ENCODE results near the gene ITPR2. TPM values are rescaled to one million over a fixed set of nuclear protein-coding genes. Genes with fewer than 3 reads are reported as not detected.
"Not testable (repeated sequence)": the region's sequence is repeated elsewhere in the genome, so short reads cannot be mapped to it uniquely, and the experiment has no call there.

The ITPR2 gene
- total and polyA plus RNA-seq, 5 experiments from 2014 or later = 4.6 to 45.9 (median 9.6) TPM

- POLR2A ChIA-PET, DNase-seq, H3K27ac Mint-ChIP-seq, H3K27me3 Mint-ChIP-seq, ATAC-seq, H3K4me3 Mint-ChIP-seq: not testable (repeated sequence)
- Mint-ChIP-seq H3K9me3 (peaks cover 0 to 31% (median 11%) of the 10 kb centered on the region in 9 donors), H3K36me3 (peaks cover 2 to 19% (median 5%) of the 10 kb centered on the region in 3 donors), H3K4me1 (peaks cover 9 to 33% (median 20%) of the 10 kb centered on the region in 4 donors)
Measured at GRCh38 chr12:26755362-26755761, 77.6 kb downstream of the ITPR2 start.

DNA sequence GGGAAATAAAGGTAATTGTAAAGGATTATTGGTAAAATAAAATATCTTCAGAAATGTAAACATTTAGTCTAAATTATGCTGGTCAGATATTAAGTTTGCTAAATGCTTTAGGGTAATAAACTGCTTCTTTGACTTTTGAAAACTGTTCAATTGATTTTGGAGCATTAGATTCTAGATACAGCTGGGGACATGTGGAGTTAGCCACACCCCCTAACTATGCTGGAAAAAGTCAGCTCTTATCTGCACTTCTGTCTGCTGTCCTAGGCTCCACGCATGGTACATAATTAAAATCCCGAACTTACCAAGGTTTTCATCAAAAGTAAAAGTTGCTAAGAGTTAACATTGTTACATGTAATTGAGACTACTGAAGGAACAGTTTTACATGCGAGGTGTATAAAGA lies 78.8 kb downstream of the ITPR2 start:
- no peak overlapping the region for H3K27ac Mint-ChIP-seq
- H3K9me3 Mint-ChIP-seq = peaks cover 0 to 31% (median 11%) of the 10 kb centered on the region in 9 donors
- H3K4me1 Mint-ChIP-seq = peaks cover 10 to 41% (median 30%) of the 10 kb centered on the region in 4 donors
- DNase-seq (no peak), ATAC-seq (no peak)
- no peak overlapping the region for H3K4me3 Mint-ChIP-seq
- H3K27me3 Mint-ChIP-seq = no peaks in the 10 kb centered on the region
- H3K36me3 Mint-ChIP-seq = peaks cover 0 to 19% (median 5%) of the 10 kb centered on the region in 3 donors
- POLR2A ChIA-PET = no interaction called here

DNA sequence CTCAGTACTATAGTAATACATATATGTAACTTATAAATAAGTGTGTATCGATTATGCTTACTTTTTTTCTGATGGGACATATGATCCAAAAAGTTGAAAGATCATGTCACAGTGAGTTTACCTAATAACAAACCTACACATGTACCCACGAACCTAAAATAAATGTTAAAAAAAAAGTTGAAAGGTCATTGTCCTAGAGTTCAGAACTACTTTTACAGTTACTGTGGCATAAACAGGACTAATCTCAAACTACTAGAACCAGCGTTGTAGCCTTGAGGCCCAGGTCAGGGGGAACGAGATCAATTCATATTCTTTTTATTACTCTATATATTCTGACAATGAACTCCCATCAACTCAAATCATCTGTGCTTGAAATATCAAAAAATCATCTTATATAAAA lies 81.8 kb downstream of the ITPR2 start:
- peaks cover 0 to 25% (median 4%) of the 10 kb centered on the region in 9 donors for H3K9me3 Mint-ChIP-seq
- POLR2A ChIA-PET = no interaction called here
- peak overlapping the region in 1 of 10 donors; percentile 18 for H3K27ac Mint-ChIP-seq
- H3K27me3 Mint-ChIP-seq = no peaks in the 10 kb centered on the region
- ATAC-seq (no peak), DNase-seq (no peak)
- peaks cover 22 to 63% (median 52%) of the 10 kb centered on the region in 4 donors for H3K4me1 Mint-ChIP-seq
- peaks cover 0 to 12% (median 0%) of the 10 kb centered on the region in 3 donors for H3K36me3 Mint-ChIP-seq
- H3K4me3 Mint-ChIP-seq = no peak overlapping the region

DNA sequence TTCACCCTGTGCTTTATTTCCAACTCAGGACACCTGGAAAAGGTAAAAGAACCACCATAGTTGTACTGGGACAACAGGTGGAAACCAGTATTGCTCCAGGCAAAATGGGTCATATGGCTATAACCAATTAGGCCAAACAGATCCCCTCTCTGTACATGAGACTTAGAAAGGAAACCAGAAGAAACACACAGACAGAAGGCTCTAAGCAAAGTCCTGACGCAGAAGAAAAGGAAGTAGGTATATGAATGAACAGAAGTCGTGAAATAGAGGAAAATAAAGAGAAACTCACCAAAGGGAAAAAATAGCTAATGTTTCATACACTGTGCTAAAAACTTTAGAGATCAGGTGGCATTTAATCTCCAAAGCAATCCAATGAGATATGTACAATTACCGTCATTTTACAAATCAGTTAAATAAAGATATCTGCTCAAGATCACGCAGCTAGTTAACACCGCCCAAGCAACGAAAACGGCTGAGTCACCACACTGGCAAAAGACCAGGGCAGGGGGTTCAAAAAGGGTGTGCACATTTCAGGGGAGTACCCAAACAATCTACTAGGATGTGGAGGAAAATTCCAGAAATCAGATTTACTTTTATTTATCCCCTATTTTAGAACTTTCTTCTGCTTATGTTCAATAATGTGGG lies 82.3 kb downstream of the ITPR2 start:
- Mint-ChIP-seq H3K4me1 (peaks cover 22 to 67% (median 53%) of the 10 kb centered on the region in 4 donors), H3K4me3 (peak overlapping the region in 6 of 10 donors; percentile 4 to 38 (median 16)), H3K27me3 (no peaks in the 10 kb centered on the region), H3K27ac (peak overlapping the region in 3 of 10 donors; percentile 4 to 23 (median 8)), H3K9me3 (peaks cover 0 to 21% (median 4%) of the 10 kb centered on the region in 9 donors), H3K36me3 (peaks cover 0 to 11% (median 0%) of the 10 kb centered on the region in 3 donors)
- DNase-seq (no peak), ATAC-seq (no peak)
- POLR2A ChIA-PET = no interaction called here

GRCh38 chr12:26749781-26750180 lies 83.2 kb downstream of the ITPR2 start:
- H3K4me1 Mint-ChIP-seq = peaks cover 22 to 67% (median 53%) of the 10 kb centered on the region in 4 donors
- peaks cover 0 to 14% (median 3%) of the 10 kb centered on the region in 9 donors for H3K9me3 Mint-ChIP-seq
- POLR2A ChIA-PET = no interaction called here
- ATAC-seq = no peak
- no peaks in the 10 kb centered on the region for H3K27me3 Mint-ChIP-seq
- peaks cover 0 to 5% (median 0%) of the 10 kb centered on the region in 3 donors for H3K36me3 Mint-ChIP-seq
- no peak overlapping the region for H3K27ac Mint-ChIP-seq
- no peak overlapping the region for H3K4me3 Mint-ChIP-seq
- no peak for DNase-seq

DNA sequence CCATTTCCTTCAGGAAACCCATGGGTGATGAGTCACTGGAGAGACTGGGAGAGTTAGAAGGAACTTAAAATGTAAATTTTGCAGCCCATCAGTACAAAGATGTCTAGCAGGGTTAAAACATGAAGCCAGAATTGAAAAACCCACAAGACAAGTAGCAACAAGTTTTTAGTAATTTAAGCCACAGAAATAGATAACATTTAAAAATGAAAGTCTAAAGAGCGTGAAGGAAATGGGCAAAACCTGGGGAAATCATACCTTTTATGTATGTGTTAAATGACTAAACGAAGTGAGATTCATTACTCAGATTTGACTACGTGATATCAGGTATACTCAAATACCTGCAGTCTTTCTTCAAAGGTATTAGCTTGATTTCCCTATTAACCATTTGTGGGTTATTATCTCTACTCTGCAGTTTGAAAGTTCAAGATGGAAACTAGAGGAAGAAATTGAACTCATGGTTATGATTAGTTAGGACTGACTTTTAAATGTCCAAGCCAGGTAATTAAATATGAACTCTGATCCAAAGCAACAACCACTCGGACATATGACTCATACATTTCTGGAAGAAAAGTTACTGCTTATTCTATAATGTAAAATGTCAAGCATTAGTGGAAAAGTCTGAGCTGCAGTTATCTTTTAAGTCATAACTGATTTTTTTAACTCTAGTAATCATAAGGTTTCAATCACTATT lies 84.1 kb downstream of the ITPR2 start:
- POLR2A ChIA-PET = no interaction called here
- Mint-ChIP-seq H3K9me3 (peaks cover 0 to 8% (median 0%) of the 10 kb centered on the region in 9 donors), H3K36me3 (peaks cover 0 to 2% (median 1%) of the 10 kb centered on the region in 3 donors), H3K4me1 (peaks cover 27 to 71% (median 59%) of the 10 kb centered on the region in 4 donors), H3K27ac (peak overlapping the region in 4 of 10 donors; percentile 14 to 69 (median 38)), H3K4me3 (peak overlapping the region in 4 of 10 donors; percentile 18 to 42 (median 28)), H3K27me3 (no peaks in the 10 kb centered on the region)
- ATAC-seq (no peak), DNase-seq (no peak)

- DNase-seq (no peak), ATAC-seq (no peak)
- Mint-ChIP-seq H3K36me3 (peaks cover 0 to 4% (median 2%) of the 10 kb centered on the region in 3 donors), H3K4me1 (peaks cover 27 to 71% (median 57%) of the 10 kb centered on the region in 4 donors), H3K27ac (peak overlapping the region in 4 of 10 donors; percentile 14 to 69 (median 38)), H3K4me3 (peak overlapping the region in 3 of 10 donors; percentile 26 to 42 (median 30)), H3K9me3 (peaks cover 0 to 5% (median 0%) of the 10 kb centered on the region in 9 donors), H3K27me3 (no peaks in the 10 kb centered on the region)
- POLR2A ChIA-PET = no interaction called here
Measured at GRCh38 chr12:26748412-26748740, 84.6 kb downstream of the ITPR2 start.

DNA sequence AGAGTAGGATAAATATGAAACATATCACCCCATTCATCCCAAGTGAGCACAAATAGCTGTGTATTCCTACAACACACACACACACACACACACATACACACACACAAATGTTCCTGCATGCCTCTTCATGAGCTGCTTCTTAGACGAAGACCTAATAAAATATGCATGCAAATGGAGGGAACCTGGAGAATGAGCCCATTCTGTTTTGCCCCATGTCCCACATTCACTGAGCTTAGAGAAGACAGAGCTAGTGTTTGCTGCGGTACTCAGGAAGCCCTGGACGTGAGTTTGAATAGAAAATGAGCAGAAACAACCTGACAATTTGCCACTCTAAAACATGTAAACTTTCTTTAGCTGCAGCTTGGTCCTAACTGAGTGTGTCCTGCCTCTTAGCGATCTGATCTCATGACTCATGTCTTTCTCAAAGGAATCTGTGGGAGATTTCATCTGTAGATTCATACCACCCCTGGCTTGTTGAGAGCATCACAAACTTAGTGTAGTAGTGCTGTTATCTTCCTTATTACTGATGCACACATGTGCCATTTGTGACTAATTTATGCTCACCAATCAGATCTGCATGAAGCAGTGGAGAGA lies 86.8 kb downstream of the ITPR2 start:
- H3K36me3 Mint-ChIP-seq = peaks cover 10 to 21% (median 15%) of the 10 kb centered on the region in 3 donors
- no peak overlapping the region for H3K27ac Mint-ChIP-seq
- POLR2A ChIA-PET = no interaction called here

DNA sequence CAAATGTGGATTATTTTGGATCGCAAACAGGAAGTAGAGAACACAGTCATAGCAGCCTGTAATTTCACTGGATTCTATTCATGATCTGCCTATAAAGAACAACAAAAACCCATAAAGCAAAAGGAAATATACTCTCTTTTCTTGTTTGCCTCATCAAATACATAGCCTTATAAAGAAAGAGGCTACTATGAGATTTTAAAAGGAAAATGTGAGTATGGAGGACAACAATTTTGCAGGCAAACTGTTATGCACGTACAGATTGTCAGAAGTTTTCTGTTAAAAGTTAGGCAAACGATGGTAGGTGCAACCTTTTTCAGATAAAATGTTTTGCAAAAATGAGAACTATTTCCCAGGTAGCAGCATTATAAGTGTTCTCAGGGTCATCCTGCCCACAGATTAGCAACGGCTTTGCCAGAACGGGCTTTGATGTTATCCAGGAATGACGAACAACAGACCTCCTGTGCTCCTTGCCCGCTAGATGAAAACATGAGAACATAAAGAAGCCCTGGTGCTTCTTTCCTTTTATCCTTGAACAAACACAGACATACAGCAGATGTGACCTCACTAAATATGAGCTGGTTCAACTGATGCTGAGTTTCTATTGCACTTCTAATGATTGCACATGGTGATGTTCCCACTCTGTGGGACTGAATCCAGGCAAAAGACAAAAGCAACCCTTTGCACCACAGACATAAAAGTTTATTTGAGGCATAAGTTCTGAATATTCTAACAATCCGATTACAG lies 88.1 kb downstream of the ITPR2 start:
- H3K4me3 Mint-ChIP-seq = no peak overlapping the region
- no peak for DNase-seq
- peaks cover under 1 to 25% (median 14%) of the 10 kb centered on the region in 9 donors for H3K9me3 Mint-ChIP-seq
- H3K36me3 Mint-ChIP-seq = peaks cover 18 to 34% (median 22%) of the 10 kb centered on the region in 3 donors
- no peak overlapping the region for H3K27ac Mint-ChIP-seq
- POLR2A ChIA-PET = no interaction called here
- H3K27me3 Mint-ChIP-seq = no peaks in the 10 kb centered on the region
- no peak for ATAC-seq
- peaks cover 25 to 51% (median 40%) of the 10 kb centered on the region in 4 donors for H3K4me1 Mint-ChIP-seq

More for the DNA sequence above, 86.8 kb downstream of the ITPR2 start:
- Mint-ChIP-seq H3K9me3 (peaks cover 0 to 13% (median 4%) of the 10 kb centered on the region in 9 donors), H3K27me3 (no peaks in the 10 kb centered on the region), H3K4me1 (peaks cover 30 to 62% (median 52%) of the 10 kb centered on the region in 4 donors), H3K4me3 (no peak overlapping the region)
- no peak for ATAC-seq
- DNase-seq = no peak

GRCh38 chr12:26744042-26744626 lies 88.9 kb downstream of the ITPR2 start:
- POLR2A ChIA-PET = no interaction called here
- H3K4me1 Mint-ChIP-seq = peaks cover 25 to 46% (median 33%) of the 10 kb centered on the region in 4 donors
- no peak for ATAC-seq

GRCh38 chr12:26741584-26742227 lies 91.3 kb downstream of the ITPR2 start:
- H3K4me3 Mint-ChIP-seq = no peak overlapping the region
- H3K27ac Mint-ChIP-seq = peak overlapping the region in 1 of 10 donors; percentile 54

More at GRCh38 chr12:26744042-26744626, 88.9 kb downstream of the ITPR2 start:
- Mint-ChIP-seq H3K4me3 (no peak overlapping the region), H3K9me3 (peaks cover 4 to 30% (median 19%) of the 10 kb centered on the region in 9 donors), H3K36me3 (peaks cover 18 to 37% (median 27%) of the 10 kb centered on the region in 3 donors), H3K27me3 (no peaks in the 10 kb centered on the region), H3K27ac (peak overlapping the region in 2 of 10 donors; percentile 13 to 53)
- no peak for DNase-seq

More at GRCh38 chr12:26741584-26742227, 91.3 kb downstream of the ITPR2 start:
- Mint-ChIP-seq H3K9me3 (peaks cover 7 to 41% (median 30%) of the 10 kb centered on the region in 9 donors), H3K4me1 (peaks cover 14 to 37% (median 18%) of the 10 kb centered on the region in 4 donors), H3K36me3 (peaks cover 20 to 48% (median 42%) of the 10 kb centered on the region in 3 donors), H3K27me3 (no peaks in the 10 kb centered on the region)
- ATAC-seq (no peak), DNase-seq (no peak)
- POLR2A ChIA-PET = no interaction called here
